ENCODE results near the gene DOCK9.

Gene DOCK9

DNA sequence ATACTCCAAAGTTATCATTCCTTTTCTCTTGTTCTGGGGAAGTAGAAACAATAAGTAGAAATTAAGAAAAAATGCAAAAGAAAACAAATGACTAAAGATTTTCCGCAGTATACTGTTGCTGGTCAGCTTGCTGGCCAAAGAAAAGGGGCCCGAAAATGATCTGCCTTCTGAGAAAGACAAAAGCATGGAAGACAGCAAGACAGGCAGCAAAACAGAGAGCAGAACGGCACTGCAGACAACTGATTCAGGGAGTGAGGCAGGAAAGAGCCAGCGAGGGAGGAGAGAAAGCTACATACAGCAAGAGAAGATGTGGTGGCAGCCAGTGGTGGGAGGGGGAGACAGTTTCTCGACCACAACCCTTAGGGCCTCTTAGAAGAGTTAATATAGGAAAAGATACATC, 5.3 kb upstream of the DOCK9 start:
- Histone ChIP-seq H3K27ac (no peak overlapping the region), H3K27me3 (ENCODE audit: insufficient read depth, low read depth, severe bottlenecking) (no peaks in the 10 kb centered on the region), H3K4me3 (ENCODE audit: low read depth, low read length) (no peak overlapping the region), H3K36me3 (no peaks in the 10 kb centered on the region), H3K9me3 (ENCODE audit: severe bottlenecking) (no peaks in the 10 kb centered on the region)
- no peak for DNase-seq
- TF ChIP-seq, protein P1, sequence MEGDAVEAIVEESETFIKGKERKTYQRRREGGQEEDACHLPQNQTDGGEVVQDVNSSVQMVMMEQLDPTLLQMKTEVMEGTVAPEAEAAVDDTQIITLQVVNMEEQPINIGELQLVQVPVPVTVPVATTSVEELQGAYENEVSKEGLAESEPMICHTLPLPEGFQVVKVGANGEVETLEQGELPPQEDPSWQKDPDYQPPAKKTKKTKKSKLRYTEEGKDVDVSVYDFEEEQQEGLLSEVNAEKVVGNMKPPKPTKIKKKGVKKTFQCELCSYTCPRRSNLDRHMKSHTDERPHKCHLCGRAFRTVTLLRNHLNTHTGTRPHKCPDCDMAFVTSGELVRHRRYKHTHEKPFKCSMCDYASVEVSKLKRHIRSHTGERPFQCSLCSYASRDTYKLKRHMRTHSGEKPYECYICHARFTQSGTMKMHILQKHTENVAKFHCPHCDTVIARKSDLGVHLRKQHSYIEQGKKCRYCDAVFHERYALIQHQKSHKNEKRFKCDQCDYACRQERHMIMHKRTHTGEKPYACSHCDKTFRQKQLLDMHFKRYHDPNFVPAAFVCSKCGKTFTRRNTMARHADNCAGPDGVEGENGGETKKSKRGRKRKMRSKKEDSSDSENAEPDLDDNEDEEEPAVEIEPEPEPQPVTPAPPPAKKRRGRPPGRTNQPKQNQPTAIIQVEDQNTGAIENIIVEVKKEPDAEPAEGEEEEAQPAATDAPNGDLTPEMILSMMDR (IDR thresholded peaks at IDR 0.05; ENCODE audit: low read depth, low read length): no peak

DNA sequence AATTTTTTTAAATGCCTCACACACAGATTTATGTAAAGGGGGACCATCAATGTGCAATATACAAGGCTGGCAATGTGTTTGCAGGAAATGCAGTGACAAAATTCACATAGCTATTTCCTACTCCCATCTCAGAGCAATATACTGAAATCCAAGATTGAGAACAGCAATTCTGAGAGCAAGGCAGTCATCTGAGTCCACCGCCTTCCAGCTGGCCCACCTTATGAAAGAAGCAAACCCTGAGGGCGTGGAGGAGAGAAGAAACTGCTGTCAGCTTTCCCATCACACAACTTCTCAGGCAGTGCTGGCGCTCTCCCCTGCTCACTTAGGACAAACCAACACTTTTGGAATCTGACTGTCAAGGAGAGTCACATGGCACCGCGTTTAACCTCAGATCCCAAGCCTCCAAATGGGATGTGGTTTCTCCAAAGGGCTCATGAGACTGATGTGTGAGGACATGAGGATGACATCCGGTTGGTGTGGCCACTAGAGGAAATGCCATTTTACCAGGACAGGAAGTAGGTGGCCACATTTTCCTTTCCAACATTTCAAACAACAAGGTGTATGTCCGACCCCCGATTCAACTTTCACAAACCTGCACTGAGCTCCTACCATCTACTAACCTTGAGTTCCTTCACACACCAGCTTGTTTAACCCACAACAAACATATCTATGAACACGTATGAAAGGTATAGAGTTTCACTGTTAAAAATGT, 3.7 kb upstream of the DOCK9 start:
- Histone ChIP-seq H3K9me3 (ENCODE audit: severe bottlenecking) (no peaks in the 10 kb centered on the region), H3K27ac (no peak overlapping the region), H3K27me3 (ENCODE audit: insufficient read depth, low read depth, severe bottlenecking) (no peaks in the 10 kb centered on the region), H3K4me3 (ENCODE audit: low read depth, low read length) (no peak overlapping the region), H3K36me3 (no peaks in the 10 kb centered on the region)
- DNase-seq: no peak
- TF ChIP-seq, protein P1 (IDR thresholded peaks at IDR 0.05; ENCODE audit: low read depth, low read length): no peak

- Histone ChIP-seq H3K4me3 (ENCODE audit: low read depth, low read length) (no peak overlapping the region), H3K9me3 (ENCODE audit: severe bottlenecking) (no peaks in the 10 kb centered on the region), H3K27ac (no peak overlapping the region), H3K27me3 (ENCODE audit: insufficient read depth, low read depth, severe bottlenecking) (no peaks in the 10 kb centered on the region), H3K36me3 (no peaks in the 10 kb centered on the region)
- TF ChIP-seq, protein P1 (IDR thresholded peaks at IDR 0.05; ENCODE audit: low read depth, low read length): no peak
- DNase-seq: no peak
Observed at GRCh38 chr13:98979012-98979660, 1.3 kb upstream of the DOCK9 start.

GRCh38 chr13:98978280-98978679, 416 bp upstream of the DOCK9 start:
- TF ChIP-seq, protein P1 (IDR thresholded peaks at IDR 0.05; ENCODE audit: low read depth, low read length): no peak
- Histone ChIP-seq H3K27me3 (ENCODE audit: insufficient read depth, low read depth, severe bottlenecking) (no peaks in the 10 kb centered on the region), H3K27ac (no peak overlapping the region), H3K4me3 (ENCODE audit: low read depth, low read length) (no peak overlapping the region), H3K36me3 (no peaks in the 10 kb centered on the region), H3K9me3 (ENCODE audit: severe bottlenecking) (no peaks in the 10 kb centered on the region)
- DNase-seq: no peak

DNA sequence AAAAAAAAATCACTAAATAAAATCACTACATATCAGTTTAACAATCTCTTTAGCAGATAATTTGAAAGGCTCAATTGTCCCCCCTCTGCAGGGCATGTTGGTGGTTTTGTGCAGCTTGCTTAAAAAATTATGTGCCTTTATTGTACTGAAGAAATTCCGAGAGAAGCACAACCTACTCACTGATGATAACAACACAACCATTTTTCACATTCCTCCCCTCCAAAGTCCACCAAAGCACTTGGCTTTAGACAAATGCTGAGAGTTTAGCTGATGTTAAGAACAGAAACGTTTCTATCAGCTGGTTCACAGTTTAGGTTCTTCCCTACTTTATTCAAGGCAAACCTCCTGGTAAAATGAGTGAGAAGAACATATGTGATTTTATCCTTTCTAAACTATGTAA, 923 bp downstream of the DOCK9 start:
- no peak overlapping the region for H3K27ac ChIP-seq
- H3K27me3 ChIP-seq (ENCODE audit: insufficient read depth, low read depth, severe bottlenecking): no peaks in the 10 kb centered on the region
- no peaks in the 10 kb centered on the region for H3K36me3 ChIP-seq
- TF ChIP-seq, protein P1 (IDR thresholded peaks at IDR 0.05; ENCODE audit: low read depth, low read length): no peak
- no peaks in the 10 kb centered on the region for H3K9me3 ChIP-seq (ENCODE audit: severe bottlenecking)
- no peak overlapping the region for H3K4me3 ChIP-seq (ENCODE audit: low read depth, low read length)
- DNase-seq: no peak
